Measurements from ENCODE around the gene ACTN3. TPM values are rescaled to one million over a fixed set of nuclear protein-coding genes. Genes with fewer than 3 reads are reported as not detected.

Gene ACTN3
- total RNA-seq: under 0.01 and 0.09 TPM in 2 replicates

DNA sequence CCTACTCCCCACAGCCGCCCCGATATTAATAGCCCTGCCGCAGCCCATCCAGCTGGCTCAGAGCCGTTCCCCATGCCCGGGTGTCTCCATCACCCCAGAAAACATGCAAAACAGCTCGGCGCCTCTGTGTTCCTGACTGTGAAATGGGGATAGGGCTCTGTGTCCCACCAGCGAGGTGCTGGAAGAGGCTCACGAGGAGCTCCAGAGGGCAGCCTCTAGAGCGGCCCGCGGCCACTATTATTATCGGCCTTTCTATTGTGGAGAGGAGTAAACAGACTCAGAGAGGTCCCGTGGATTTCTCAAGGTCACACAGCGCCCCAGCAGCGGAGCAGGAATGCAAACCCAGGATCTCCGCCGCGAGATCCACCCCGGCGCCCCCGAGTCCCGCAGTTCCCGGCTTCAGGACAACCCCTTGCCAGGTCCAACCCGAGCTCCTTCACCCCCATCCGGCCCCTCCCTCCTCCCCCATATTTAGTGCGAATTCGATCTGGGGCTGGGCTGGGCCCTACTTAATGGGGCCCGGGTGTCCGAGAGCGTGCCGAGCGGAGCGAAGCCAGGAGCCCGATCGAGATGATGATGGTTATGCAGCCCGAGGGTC, at the start of gene ACTN3:
Gene ACTN3 (plus strand): TSS at position 536 of the 598 bp plus-strand sequence. CDS start 35 bp downstream, at position 571.

DNA sequence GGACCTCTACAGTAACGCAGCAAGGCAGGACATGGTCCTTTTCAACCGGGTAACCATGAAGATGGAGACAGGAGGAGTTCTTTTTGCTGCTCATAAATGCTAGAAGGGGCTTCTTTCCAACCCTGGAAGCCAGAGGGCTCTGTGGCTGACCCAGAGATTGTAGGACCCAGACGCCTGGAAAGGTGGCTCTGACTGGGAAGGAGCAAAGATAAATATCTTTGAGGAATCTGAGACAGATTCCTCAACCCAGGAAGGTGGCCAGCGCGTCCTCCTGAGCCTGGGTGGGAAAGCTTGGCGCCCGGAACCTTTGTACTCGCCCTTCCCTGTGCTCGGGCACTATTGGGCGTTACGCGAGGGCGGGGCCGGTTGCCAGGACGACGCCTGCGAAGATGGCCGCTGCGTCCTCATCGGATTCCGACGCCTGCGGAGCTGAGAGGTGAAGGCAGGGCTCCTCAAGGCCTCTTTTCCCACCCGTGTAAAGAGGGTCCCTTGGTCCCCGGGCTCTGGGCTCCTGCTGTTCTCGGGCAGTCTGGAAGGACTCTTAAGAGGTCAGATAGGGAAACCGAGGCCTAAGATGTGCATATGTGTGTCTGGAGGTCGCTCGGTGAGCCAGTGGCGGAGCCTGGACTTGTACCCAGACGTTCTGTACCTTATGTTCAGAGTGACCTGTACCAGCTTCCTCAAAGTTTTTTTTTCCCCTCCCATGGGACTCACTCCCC, 36.3 kb upstream of the ACTN3 start, which contains the start of gene BBS1:
Gene BBS1 (plus strand): TSS at position 365 of the 719 bp plus-strand sequence. CDS start 25 bp downstream, at position 390.

DNA sequence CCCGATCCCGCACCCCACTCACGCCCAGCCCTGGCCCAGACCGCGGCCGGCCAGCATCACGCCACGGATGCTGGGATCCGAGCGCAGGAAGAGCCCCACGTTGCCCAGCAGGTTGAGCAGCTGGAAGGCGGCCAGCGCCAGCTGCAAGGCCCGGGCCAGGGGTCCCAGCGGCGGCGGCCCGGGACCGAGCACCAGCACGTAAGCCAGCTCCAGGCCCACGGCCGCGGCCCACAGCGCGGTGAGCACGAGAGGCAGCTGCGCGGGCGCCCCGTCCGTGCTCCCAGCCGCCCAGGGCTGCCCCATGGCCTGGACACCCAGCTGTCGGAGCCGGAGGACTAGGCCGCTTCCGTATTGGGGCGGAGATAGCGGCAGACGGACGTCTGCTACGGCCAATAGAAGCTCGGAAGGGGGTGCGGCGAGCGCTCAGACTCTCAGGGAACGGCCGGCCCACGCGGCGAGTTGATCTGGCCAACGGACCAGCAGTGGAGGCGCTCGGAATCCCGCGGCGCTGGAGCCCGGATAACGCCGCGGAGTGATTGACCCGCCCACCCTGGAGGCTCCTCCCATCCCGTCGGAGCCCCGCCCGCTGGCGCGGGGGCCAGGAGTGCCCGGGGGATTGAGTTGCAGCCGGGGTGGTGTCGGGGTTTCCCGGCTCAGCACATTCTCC, 869 bp upstream of the ACTN3 start, which contains the start of gene ZDHHC24:
Gene ZDHHC24 (minus strand): TSS at position 348 of the 667 bp plus-strand sequence. CDS start 45 bp downstream, at position 303.

DNA sequence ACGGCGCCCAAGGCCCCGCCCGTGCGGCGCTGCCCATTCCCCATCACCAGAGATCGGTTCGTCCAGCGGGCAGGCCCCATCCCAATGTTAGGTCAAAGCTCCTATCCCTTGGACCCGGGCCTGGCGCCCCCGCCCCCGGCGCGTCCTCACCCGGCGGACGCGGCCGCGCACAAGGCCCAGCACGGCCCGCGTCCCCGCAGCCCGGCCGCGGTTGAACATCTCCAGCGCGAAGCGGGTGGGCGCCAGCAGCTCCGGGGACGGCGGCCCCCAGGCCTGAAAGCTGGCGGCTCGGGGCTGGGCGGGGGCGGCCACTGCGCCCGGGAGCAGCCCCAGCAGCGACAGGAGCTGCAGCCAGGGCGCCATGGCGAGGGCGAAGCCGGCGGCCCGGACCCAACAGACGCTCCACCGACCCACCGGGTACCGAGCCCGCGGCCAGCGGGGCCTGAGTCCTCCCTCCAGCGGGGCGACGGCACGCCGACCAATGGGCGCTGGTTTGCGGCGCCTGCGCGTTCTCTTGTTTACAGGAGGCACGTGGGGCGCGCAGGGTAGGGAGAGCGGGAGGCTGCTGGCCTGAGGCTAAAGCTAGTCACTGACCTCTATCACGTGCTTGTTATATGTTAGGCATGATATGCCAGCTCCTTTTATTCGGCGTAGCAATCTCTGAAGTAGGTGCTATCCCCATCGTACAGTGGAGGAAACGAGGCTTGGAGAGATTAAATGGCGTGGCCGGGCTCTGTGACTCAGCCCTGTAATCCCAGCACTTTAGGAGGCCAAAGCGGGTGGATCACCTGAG, 21.6 kb downstream of the ACTN3 start, which contains the start of gene CTSF:
Gene CTSF (minus strand): TSS at position 483 of the 793 bp plus-strand sequence. CDS start 120 bp downstream, at position 363.

DNA sequence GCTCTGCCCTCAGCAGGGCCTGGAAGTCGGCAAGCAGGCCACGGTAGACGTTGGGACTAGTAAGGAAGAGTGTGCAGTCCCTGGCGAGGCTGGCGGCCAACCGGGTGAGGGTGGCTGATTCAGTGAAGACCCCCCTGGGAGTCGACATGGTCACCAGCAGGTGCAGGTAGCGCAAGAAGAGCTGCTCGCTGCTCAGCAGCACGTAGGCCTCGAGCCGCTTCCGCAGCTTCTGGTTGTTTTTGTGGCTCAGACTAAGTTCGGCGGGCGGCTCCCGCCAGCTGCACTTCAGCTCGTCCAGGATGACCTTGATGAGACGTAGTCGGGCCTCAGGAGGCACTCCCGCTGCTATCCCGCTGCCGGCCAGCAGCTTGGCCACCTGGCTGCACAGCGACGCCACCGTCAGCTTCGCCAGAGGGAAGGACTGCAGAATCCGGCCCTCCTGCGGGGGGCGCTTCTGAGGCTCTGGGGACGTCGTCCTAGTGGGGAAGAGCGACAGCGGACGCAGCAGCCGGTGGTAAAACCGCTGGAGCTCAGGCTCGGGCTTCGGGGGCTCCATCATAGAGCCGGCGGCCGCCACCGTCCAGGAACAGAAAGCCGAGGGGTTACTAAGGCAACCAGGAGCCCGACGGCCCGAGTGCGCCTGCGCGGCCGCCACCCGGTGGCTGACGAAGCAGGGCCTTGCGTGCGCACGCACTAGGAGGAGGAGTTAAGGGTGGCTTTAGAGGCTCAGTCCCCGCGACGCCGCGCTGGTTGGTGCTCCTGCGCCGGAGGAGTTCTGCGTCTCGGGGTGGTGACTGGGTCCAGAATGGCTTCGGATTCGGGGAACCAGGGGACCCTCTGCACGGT, 46.0 kb downstream of the ACTN3 start, which contains the start of the genes CCDC87 and CCS:
Gene CCDC87 (minus strand): TSS at position 607 of the 846 bp plus-strand sequence. CDS start 48 bp downstream, at position 559.
Gene CCS (plus strand): TSS at position 729 of the 846 bp plus-strand sequence. CDS start 77 bp downstream, at position 806.

Other genes with a start within 250 kb of the ACTN3 start
- 52.9 and 81.7 TPM in 2 replicates for gene CD248, start 229.9 kb upstream of the ACTN3 start, total RNA-seq
- gene RIN1, start 210.5 kb upstream of the ACTN3 start, total RNA-seq: 8.3 and 19.2 TPM in 2 replicates
- gene BRMS1, start 201.8 kb upstream of the ACTN3 start, total RNA-seq: 35.9 and 38.6 TPM in 2 replicates
- 44.0 and 95.6 TPM in 2 replicates for gene B4GAT1, start 199.3 kb upstream of the ACTN3 start, total RNA-seq
- 0.30 and 0.97 TPM in 2 replicates for gene SLC29A2, start 175.1 kb upstream of the ACTN3 start, total RNA-seq
- not detected in 2 replicates for gene NPAS4, start 125.9 kb upstream of the ACTN3 start, total RNA-seq
- 24.6 and 34.3 TPM in 2 replicates for gene MRPL11, start 108.1 kb upstream of the ACTN3 start, total RNA-seq
- 8.6 and 13.4 TPM in 2 replicates for gene PELI3, start 80.0 kb upstream of the ACTN3 start, total RNA-seq
- 43.1 and 63.9 TPM in 2 replicates for gene DPP3, start 66.5 kb upstream of the ACTN3 start, total RNA-seq
- gene BBS1, start 36.3 kb upstream of the ACTN3 start, total RNA-seq: 34.4 and 38.2 TPM in 2 replicates
- 15.7 and 16.1 TPM in 2 replicates for gene ZDHHC24, start 855 bp upstream of the ACTN3 start, total RNA-seq
- 13.8 and 27.0 TPM in 2 replicates for gene CTSF, start 21.7 kb downstream of the ACTN3 start, total RNA-seq
- gene CCDC87, start 46.2 kb downstream of the ACTN3 start, total RNA-seq: 0.32 and 0.89 TPM in 2 replicates
- gene CCS, start 46.3 kb downstream of the ACTN3 start, total RNA-seq: 30.9 and 41.6 TPM in 2 replicates
- 25.2 and 43.8 TPM in 2 replicates for gene RBM14, start 69.7 kb downstream of the ACTN3 start, total RNA-seq
- 92.7 and 93.8 TPM in 2 replicates for gene RBM4, start 91.8 kb downstream of the ACTN3 start, total RNA-seq
- gene RBM4B, start 131.0 kb downstream of the ACTN3 start, total RNA-seq: 26.4 and 33.6 TPM in 2 replicates
- 4.2 and 5.7 TPM in 2 replicates for gene SPTBN2, start 182.3 kb downstream of the ACTN3 start, total RNA-seq

Data from smooth muscle cell of the umbilical artery (primary cell).